Neural cell (in vitro differentiated cells): ENCODE data around the gene KDM2A. TPM values are rescaled to one million over a fixed set of nuclear protein-coding genes. Genes with fewer than 3 reads are reported as not detected.

Source experiments
- H2AFZ ChIP-seq: fragments of 200-600, 300-800 bp; sonication (generic), shearing (Covaris generic); 2 replicates; pipeline ENCODE4 v1.6.0; 2014; ENCODE audit warnings: low read depth, mild to moderate bottlenecking, antibody characterized with exemption, low read length, moderate library complexity
- H3F3A ChIP-seq: fragments of 200-600 bp; shearing (Covaris generic); 2 replicates; pipeline ENCODE4 v1.6.1; 2016; ENCODE audit warnings: mild to moderate bottlenecking, moderate library complexity, mixed read lengths, antibody characterized with exemption, low read length; ENCODE audit not compliant: insufficient read depth, poor library complexity, severe bottlenecking
- H3K27ac ChIP-seq: fragments of 200-600, 300-800 bp; sonication (generic), shearing (Covaris generic); 2 replicates; pipeline ENCODE4 v1.5.1; 2014; ENCODE audit warnings: mild to moderate bottlenecking, low read length, moderate library complexity
- H3K27me3 ChIP-seq: fragments of 300-800, 200-600 bp; sonication (generic), shearing (Covaris generic); 2 replicates; pipeline ENCODE4 v1.6.0; 2014; ENCODE audit warnings: mild to moderate bottlenecking, low read depth, low read length, moderate library complexity; ENCODE audit not compliant: insufficient read depth
- H3K36me3 ChIP-seq: fragments of 300-800, 200-600 bp; sonication (generic), shearing (Covaris generic); 2 replicates; pipeline ENCODE4 v1.5.1; 2014; ENCODE audit warnings: mild to moderate bottlenecking, antibody characterized with exemption, low read length, moderate library complexity; ENCODE audit not compliant: insufficient read depth
- H3K4me2 ChIP-seq: fragments of 300-800, 200-600 bp; sonication (generic), shearing (Covaris generic); 2 replicates; pipeline ENCODE4 v1.6.0; 2014; ENCODE audit warnings: mild to moderate bottlenecking, low read length
- H3K4me3 ChIP-seq: fragments of 300-800, 200-600 bp; sonication (generic), shearing (Covaris generic); 2 replicates; pipeline ENCODE4 v1.5.1; 2014; ENCODE audit warnings: mild to moderate bottlenecking, low read length, moderate library complexity
- H3K79me2 ChIP-seq: fragments of 200-600 bp; shearing (Covaris generic); replicated peaks from 2 replicates; pipeline ENCODE4 v1.6.0; 2014; ENCODE audit warnings: mild to moderate bottlenecking, low read length, moderate library complexity; ENCODE audit not compliant: insufficient read depth
- H3K9ac ChIP-seq: fragments of 300-800, 200-600 bp; sonication (generic), shearing (Covaris generic); 2 replicates; pipeline ENCODE4 v1.6.1; 2016; ENCODE audit warnings: mild to moderate bottlenecking, low read length, mixed read lengths
- H3K9me2 ChIP-seq: fragments of 200-600 bp; shearing (Covaris generic); 2 replicates; pipeline ENCODE4 v1.6.1; 2016; ENCODE audit warnings: mild to moderate bottlenecking, low read length, mixed read lengths; ENCODE audit not compliant: insufficient read depth
- H3K9me3 ChIP-seq: fragments of 200-600, 300-800 bp; sonication (generic), shearing (Covaris generic); 2 replicates; pipeline ENCODE4 v1.6.1; 2016; ENCODE audit warnings: mild to moderate bottlenecking, mixed run types, low read length, moderate library complexity, mixed read lengths
- H4K20me1 ChIP-seq: fragments of 200-600 bp; shearing (Covaris generic); 2 replicates; pipeline ENCODE4 v1.6.1; 2016; ENCODE audit warnings: mild to moderate bottlenecking, mixed run types; ENCODE audit not compliant: insufficient read depth
- CTCF ChIP-seq: fragments of 450-650 bp; IDR thresholded peaks from 2 replicates; pipeline ENCODE4 v1.5.1; 2014; ENCODE audit warnings: antibody characterized with exemption, mild to moderate bottlenecking, moderate library complexity; ENCODE audit not compliant: poor library complexity, severe bottlenecking
- EP300 ChIP-seq: fragments of 450-650 bp; conservative IDR thresholded peaks from 2 replicates; pipeline ENCODE4 v1.6.1; 2014; ENCODE audit warnings: antibody characterized with exemption, mild to moderate bottlenecking, moderate library complexity; ENCODE audit not compliant: poor library complexity, severe bottlenecking
- EZH2 ChIP-seq: fragments of 200-600, 300-800 bp; shearing (Covaris generic), sonication (generic); IDR thresholded peaks from 2 replicates; pipeline ENCODE4 v1.6.1; 2014; ENCODE audit warnings: antibody characterized with exemption, low read length, borderline replicate concordance, mild to moderate bottlenecking; ENCODE audit not compliant: insufficient read depth, poor library complexity, severe bottlenecking
- MXI1 ChIP-seq: fragments of 450-650 bp; conservative IDR thresholded peaks from 2 replicates; pipeline ENCODE4 v1.6.1; 2014; ENCODE audit warnings: antibody characterized with exemption, mild to moderate bottlenecking; ENCODE audit not compliant: poor library complexity, severe bottlenecking
- POLR2AphosphoS5 ChIP-seq: IDR thresholded peaks from 2 replicates; pipeline ENCODE4 v1.6.1; 2012
- RAD21 ChIP-seq: fragments of 450-650 bp; conservative IDR thresholded peaks from 2 replicates; pipeline ENCODE4 v1.6.1; 2014; ENCODE audit warnings: antibody characterized with exemption, mild to moderate bottlenecking, moderate library complexity
- REST ChIP-seq: IDR thresholded peaks from 2 replicates; pipeline ENCODE4 v1.6.1; 2012; ENCODE audit warnings: borderline replicate concordance
- SMC3 ChIP-seq: fragments of 450-650 bp; conservative IDR thresholded peaks from 2 replicates; pipeline ENCODE4 v1.6.1; 2014; ENCODE audit warnings: antibody characterized with exemption, mild to moderate bottlenecking, moderate library complexity; ENCODE audit not compliant: poor library complexity
- TAF1 ChIP-seq: IDR thresholded peaks from 2 replicates; pipeline ENCODE4 v1.6.1; 2012; ENCODE audit warnings: low read depth
- polyA plus RNA-seq: library from polyadenylated mRNA; depleted of rRNA; stranded (reverse); fragments of >200 nt; gene quantifications from 2 replicates; pipeline ENCODE4 v1.2.3, GENCODE V29; 2014

KDM2A gene
- polyA plus RNA-seq, 1 donor from 2014 or later = 12.4 TPM

- H3F3A ChIP-seq = no peaks in the 10 kb centered on the region
- no peak overlapping the region for H2AFZ ChIP-seq
- TF ChIP-seq EZH2 (no peak), EP300 (no peak), REST (no peak)
- H3K36me3 ChIP-seq = no peaks in the 10 kb centered on the region
- H3K27me3 ChIP-seq = no peaks in the 10 kb centered on the region
- H3K4me2 ChIP-seq = no peak overlapping the region
- no peaks in the 10 kb centered on the region for H3K9me2 ChIP-seq
- H4K20me1 ChIP-seq = no peaks in the 10 kb centered on the region
- H3K9me3 ChIP-seq = no peaks in the 10 kb centered on the region
- peaks cover 44% of the 10 kb centered on the region for H3K79me2 ChIP-seq
- no peak overlapping the region for H3K9ac ChIP-seq
- H3K4me3 ChIP-seq = peak overlapping the region; percentile 93
- H3K27ac ChIP-seq = no peak overlapping the region
Measured at GRCh38 chr11:67268962-67269268, 149.9 kb downstream of the KDM2A start.

- Histone ChIP-seq H3K4me3 (peak overlapping the region; percentile 93), H3K27ac (peak overlapping the region; percentile 24), H3K27me3 (no peaks in the 10 kb centered on the region), H3K9me2 (no peaks in the 10 kb centered on the region), H3K9me3 (no peaks in the 10 kb centered on the region), H3K36me3 (no peaks in the 10 kb centered on the region), H3K4me2 (peak overlapping the region; percentile 41), H3K79me2 (peaks cover 48% of the 10 kb centered on the region), H4K20me1 (no peaks in the 10 kb centered on the region), H3F3A (no peaks in the 10 kb centered on the region), H2AFZ (no peak overlapping the region), H3K9ac (peak overlapping the region; percentile 51)
- TF ChIP-seq TAF1 = no peak
- no peak for TF ChIP-seq SMC3
- TF ChIP-seq REST = no peak
- TF ChIP-seq EP300 = no peak
- TF ChIP-seq POLR2AphosphoS5 = no peak
- TF ChIP-seq MXI1 = no peak
- no peak for TF ChIP-seq EZH2
- TF ChIP-seq CTCF = no peak
- no peak for TF ChIP-seq RAD21
Measured at GRCh38 chr11:67269401-67270255, 150.6 kb downstream of the KDM2A start.
